GM13976 (cell line): Measurements from ENCODE around the gene CDH13.
A peak's percentile ranks its signal among the peaks of the same experiment; 100 is the strongest.

ENCODE experiments used
- DNase-seq: peaks from one replicate; pipeline ENCODE4 v3.0.0; 2012; ENCODE audit warnings: low spot score
- CTCF ChIP-seq: IDR thresholded peaks from 2 replicates; pipeline ENCODE4 v1.5.1; 2012; ENCODE audit warnings: borderline replicate concordance, mild to moderate bottlenecking; ENCODE audit not compliant: insufficient read depth; ENCODE audit errors: extremely low read depth, missing control alignments, control extremely low read depth
- in situ Hi-C: fragments of 300-500 bp; cut with MboI; formaldehyde crosslinking; loops from one replicate; pipeline ENCODE4 v1.12.0; 2022; ENCODE audit warnings: low sequenced_read_pairs, mixed read lengths, inconsistent platforms; ENCODE audit not compliant: unreplicated experiment

Gene CDH13

GRCh38 chr16:83214671-83215070 is 587.9 kb downstream of the CDH13 start:
- in situ Hi-C loops: loop anchor here (25.0 kb wide), 1 partner anchor 577 kb away; the partner anchor contains the start of gene CDH13
- TF ChIP-seq CTCF: no peak
- no peak for DNase-seq

- TF ChIP-seq CTCF: peak; percentile 69
- in situ Hi-C loops: loop anchor here (25.0 kb wide), 1 partner anchor 578 kb away; the partner anchor contains the start of gene CDH13
- DNase-seq: peak; percentile 59
Measured at GRCh38 chr16:83215406-83216001, 588.7 kb downstream of the CDH13 start.

GRCh38 chr16:83219285-83219684 is 592.5 kb downstream of the CDH13 start:
- in situ Hi-C loops: loop anchor here (25.0 kb wide), 1 partner anchor 582 kb away; the partner anchor contains the start of gene CDH13
- no peak for TF ChIP-seq CTCF
- DNase-seq: no peak

GRCh38 chr16:83220066-83220465 is 593.3 kb downstream of the CDH13 start:
- in situ Hi-C loops: loop anchor here (25.0 kb wide), 1 partner anchor 583 kb away; the partner anchor contains the start of gene CDH13
- TF ChIP-seq CTCF: no peak

GRCh38 chr16:83224642-83225041 is 597.9 kb downstream of the CDH13 start:
- in situ Hi-C loops: loop anchor here (25.0 kb wide), 1 partner anchor 587 kb away; the partner anchor contains the start of gene CDH13
- no peak for DNase-seq
- TF ChIP-seq CTCF: no peak

More at GRCh38 chr16:83220066-83220465, 593.3 kb downstream of the CDH13 start:
- no peak for DNase-seq

- no peak for DNase-seq
- no peak for TF ChIP-seq CTCF
- in situ Hi-C loops: no loop called here
Measured at GRCh38 chr16:83227336-83227735, 600.6 kb downstream of the CDH13 start.
